HG03139 (cell line): Measurements from ENCODE around the gene ZNF692.
A peak's percentile ranks its signal among the peaks of the same experiment; 100 is the strongest.
"Not testable (repeated sequence)": the region's sequence is repeated elsewhere in the genome, so short reads cannot be mapped to it uniquely, and the experiment has no call there.

Experiments used
- ATAC-seq: cut with Tn5 transposase; IDR thresholded peaks from one replicate; pipeline ENCODE4 v1.9.1; 2021; ENCODE audit not compliant: unreplicated experiment

The ZNF692 gene

DNA sequence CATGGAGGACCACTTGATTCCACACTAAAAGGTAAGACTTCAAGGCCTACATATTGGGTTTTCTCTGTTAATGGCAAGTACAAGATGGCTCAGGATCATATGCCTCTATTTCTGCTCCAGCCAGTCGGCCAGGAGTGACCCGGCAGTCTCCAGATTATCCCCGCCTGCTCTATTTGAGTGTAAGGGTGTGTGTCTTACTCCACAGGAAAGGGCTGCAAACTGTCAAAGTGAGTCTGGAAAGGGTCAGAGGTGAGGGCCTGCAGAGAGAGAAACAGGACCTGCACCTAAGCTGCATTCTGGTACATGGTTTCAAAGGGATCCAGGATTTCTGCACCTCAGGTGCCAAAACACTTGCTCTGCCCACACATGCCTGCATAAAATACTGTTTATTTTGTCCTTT, 9.2 kb downstream of the ZNF692 start:
- no peak for ATAC-seq

DNA sequence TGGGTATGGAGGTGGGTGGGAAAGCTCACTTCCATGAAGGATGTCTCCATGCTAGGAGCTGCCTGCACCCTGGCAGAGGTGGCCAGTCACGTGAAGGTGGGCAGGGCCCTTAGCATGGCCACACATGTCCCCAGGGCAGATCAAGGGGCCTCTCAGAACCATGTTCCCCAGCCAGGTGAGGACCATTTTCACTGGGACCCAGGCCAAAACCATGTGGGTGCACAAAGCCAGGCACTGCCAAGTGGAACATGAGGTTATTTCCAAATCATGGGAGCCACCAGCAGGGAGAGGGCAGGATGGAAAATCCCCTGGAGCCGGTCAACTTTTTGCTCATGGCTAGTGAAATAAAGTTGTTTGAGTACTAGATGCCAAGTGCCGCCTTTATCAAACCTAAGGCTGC, 9.7 kb downstream of the ZNF692 start:
- ATAC-seq, result no peak

DNA sequence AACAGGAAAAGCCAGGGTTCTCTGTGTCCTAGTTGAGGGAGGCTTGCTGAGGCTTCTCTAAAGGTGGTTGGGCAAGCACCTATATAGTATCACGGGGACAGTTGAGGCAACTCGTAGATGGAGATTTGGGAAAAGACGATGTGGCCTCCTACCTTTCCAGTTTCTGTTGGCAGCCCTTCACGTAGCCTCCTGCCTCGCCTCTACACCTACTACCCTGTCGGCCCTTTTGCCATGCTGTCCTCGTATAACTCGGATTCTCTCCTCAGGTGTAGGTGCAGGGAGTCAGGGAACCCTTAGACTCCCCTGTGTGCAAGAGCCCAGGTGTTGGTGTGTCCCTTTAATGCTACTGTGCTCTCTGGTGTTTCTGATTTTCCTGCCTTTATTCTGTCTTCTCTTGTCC, 10.3 kb downstream of the ZNF692 start:
- no peak for ATAC-seq

DNA sequence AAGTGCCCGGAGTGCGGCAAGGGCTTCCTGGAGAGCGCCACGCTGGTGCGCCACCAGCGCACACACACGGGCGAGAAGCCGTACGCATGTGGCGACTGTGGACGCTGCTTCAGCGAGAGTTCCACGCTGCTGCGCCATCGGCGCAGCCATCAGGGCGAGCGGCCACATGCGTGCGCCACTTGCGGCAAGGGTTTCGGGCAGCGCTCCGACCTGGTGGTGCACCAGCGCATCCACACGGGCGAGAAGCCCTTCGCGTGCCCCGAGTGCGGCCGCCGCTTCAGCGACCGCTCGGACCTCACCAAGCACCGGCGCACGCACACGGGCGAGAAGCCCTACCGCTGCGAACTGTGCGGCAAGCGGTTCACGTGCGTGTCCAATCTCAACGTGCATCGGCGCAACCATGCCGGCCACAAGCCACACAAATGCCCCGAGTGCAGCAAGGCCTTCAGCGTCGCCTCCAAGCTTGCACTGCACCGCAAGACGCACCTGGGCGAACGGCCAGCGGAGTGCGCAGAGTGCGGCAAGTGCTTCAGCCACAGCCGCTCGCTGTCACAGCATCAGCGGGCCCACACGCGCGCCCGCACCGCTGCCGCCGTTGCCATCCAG, 10.8 kb downstream of the ZNF692 start:
- ATAC-seq, result no peak

DNA sequence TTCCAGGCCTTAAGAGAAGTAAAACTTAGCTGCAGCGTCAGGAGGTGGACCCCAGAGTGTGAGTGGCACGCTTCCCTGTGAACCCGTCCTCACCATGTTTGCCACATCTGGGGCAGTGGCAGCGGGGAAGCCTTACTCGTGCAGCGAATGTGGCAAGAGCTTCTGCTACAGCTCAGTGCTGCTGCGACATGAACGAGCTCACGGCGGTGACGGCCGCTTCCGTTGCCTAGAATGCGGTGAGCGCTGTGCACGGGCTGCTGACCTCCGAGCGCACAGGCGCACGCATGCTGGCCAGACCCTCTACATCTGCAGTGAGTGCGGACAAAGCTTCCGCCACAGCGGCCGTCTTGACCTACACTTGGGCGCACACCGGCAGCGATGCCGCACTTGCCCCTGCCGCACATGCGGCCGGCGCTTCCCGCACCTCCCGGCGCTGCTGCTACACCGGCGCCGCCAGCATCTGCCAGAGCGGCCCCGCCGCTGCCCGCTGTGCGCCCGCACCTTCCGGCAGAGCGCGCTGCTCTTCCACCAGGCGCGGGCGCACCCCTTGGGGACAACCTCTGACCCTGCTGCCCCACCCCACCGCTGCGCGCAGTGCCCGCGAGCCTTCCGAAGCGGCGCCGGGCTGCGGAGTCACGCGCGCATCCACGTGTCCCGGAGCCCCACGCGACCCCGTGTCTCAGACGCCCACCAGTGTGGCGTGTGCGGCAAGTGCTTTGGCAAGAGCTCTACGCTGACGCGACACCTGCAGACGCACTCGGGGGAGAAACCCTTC, 11.5 kb downstream of the ZNF692 start:
- ATAC-seq, result no peak

DNA sequence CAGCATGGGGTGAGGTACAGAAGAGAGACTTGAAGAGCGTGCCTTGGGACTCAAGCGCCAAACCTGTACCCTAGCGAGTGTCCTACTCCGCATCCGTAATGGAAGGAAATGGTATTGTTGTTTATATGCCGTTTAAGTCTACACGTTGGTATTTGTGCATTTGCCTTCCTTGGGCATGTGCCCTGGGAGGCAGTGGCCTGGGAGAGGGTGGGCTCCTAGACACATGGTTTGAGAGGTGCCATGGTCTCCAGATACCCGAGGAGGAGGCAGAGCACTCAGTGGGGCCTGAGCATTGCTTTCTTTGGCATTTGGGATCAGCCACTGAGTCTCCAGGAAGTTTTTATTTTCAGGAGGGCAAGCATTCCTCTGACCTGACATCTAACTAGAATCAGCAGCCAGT, 14.4 kb downstream of the ZNF692 start:
- no peak for ATAC-seq

DNA sequence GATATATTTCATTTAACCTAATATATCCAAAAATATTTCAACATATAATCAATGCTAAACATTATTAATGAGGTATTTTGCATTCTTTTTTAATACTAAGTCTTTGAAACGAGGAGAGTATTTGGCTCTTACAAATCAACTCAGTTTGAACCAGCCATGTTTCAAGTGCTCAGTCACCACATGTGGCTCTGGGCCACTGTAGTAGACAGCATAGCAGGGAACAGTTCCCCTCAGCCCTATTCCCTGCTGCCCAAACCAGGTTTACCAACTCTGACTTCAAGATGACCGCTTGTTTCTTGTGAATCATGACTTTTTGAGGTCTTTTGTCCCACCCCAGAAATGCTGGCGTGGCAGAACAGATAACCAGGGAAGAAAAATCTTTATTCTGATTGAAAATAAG, 15.2 kb downstream of the ZNF692 start:
- no peak for ATAC-seq

DNA sequence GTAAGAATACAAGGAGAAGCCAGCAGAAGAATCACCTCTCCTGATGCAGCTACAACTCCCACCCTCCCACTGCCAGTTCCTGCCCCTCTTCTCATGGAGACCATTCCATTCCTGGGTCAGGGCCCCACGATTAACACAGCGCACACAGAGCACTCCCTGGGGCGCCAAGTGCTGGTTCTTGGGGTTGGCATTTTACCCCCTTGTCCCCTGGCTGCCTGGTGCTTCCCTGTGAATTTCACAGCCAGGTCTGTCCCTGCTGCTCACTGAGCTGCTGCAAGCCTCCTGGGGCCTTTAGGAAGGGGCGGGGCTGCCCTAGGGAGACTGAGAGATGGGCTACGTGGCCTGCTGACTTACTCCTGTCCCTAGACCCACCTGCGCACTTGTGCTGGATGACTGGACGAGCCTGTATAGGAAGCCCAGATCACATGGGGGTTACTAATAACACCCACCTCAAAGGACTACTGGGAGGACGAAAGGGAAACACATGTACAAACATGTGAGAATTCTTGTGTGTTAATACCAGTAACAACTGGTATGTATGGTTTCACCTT, 16.0 kb downstream of the ZNF692 start:
- ATAC-seq, result no peak

DNA sequence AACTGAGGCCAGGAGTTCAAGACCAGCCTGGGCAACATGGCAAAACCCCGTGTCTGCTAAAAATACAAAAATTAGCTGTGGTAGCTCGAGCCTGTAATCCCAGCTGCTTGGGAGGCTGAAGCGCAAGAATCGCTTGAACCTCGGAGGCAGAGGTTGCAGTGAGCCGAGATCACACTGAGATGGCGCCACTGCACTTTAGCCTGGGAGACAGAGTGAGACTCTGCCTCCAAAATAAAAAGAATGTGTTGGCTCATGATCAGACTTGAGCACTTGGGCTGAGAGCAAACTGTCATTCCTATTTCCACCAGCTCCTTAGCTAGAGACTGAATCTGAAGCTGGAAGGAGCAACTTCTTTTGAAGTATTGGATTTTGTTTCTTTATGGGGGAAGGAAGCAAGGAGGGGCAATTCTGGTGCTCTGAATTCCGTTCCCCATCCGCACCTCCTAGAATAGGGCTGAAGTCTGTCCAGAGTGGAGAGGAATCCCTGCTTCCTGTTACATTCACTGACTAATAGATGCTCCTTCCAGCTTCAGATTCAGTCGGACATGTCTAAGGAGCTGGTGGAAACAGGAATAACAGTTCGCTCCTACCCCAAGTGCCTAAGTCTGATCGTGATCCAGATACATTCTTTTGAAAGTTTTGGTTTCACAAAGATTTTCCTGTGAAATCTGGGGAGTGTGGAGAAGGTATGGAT, 17.0 kb downstream of the ZNF692 start:
- no peak for ATAC-seq

DNA sequence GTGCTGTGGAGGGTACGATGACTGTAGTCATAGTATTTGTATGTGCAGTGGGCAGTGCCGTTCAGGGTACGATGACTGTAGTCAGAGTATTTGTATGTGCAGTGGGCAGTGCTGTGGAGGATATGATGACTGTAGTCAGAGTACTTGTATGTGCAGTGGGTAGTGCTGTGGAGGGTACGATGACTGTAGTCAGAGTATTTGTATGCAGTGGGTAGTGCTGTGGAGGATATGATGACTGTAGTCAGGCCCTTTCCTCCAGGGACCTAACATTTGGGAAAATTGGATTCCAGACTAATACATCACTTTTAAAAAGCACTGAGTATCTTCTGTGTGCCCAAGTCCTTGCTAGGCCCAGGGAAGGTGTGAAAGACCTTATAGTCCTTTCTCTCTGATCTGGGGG, 17.9 kb downstream of the ZNF692 start:
- no peak for ATAC-seq

DNA sequence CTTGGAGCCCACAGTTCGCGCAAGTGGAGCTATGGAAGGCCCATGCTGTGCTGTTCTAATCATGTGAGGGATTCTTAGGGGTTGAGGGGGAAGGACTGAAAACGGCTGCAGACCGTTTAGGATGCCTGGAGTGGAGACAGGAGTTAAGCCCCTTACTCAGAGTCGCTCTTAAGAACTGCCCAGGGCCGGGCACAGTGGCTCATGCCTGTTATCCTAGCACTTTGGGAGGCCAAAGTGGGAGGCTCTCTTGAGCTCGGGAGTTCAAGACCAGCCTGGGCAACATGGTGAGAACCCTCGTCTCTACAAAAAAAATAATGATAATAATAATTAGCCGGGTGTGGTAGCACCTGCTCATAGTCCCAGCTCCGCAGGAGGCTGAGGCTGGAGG, 19.7 kb downstream of the ZNF692 start:
- ATAC-seq, result no peak

DNA sequence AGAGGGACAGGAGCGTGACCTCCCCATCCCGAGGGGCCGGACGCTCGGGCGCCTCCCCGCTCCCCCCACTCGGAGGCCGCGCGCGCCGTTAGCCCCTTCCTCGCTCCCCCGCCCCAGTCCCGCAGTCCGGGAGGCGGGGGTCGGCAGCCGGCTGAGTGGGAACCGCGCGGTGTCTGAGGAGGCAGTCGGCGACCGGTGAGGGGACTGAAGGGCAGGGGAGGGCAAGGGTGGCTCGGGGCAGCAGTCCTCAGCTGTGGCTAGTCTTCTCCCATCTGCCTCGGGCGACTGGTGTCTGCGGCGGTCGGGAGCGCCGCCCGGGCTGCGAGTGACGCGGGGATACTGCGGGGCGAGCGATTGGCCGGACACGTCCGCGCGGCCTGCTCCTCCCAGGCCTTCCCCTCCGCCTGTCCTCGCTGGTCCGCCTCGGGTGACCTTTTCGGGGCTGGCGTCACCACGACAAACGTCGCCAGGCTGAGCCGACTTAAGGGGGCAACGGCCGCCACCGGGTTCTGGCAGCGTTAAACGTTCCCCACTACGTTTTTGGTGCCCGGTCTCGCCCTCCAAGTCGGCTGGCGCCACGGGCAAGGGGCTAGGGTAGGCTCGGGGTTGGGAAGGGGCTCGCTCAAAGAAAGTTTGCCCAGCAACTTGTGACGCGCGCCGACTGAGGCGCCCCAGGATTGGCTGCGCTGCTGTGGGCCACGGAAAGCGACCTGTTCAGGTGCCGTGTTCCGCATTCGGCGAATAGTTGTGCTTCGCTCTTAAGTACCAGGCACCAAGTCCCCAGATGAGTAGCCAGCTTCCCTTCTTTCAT, 20.3 kb downstream of the ZNF692 start:
- peak; percentile 62 for ATAC-seq

DNA sequence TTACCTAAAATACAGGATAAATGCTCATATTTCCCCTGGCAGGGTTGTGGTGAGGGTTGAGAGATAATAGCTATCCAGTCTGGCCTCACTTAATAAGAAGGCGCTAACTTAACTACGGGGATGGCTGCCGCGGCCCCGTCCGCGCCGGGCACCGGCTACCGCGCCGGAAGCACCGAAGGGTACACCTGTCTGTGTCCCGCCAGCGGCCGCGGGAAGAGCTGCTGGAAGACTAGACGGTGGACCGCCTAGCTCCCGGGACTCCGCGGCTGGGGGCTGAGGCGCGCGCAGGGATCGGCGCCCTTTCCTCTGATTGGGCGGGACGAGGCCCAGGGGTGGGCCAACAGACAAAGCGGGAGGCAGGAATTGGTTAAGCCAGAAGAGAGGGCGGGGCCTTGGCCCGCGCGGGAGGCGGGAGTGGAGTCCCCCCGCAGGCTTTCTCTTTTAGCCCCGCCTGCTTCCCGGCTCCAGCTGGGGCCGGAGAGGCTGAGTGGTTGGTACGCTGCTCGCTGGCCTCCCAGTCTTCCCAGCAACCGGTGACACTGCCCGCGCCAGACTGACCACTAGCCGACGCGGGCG, 21.0 kb downstream of the ZNF692 start, which contains the start of gene ZNF672:
Gene ZNF672 (plus strand): TSS at position 444 of the 576 bp plus-strand sequence. CDS start 9,051 bp downstream, outside the sequence.
- peak; percentile 79 for ATAC-seq

DNA sequence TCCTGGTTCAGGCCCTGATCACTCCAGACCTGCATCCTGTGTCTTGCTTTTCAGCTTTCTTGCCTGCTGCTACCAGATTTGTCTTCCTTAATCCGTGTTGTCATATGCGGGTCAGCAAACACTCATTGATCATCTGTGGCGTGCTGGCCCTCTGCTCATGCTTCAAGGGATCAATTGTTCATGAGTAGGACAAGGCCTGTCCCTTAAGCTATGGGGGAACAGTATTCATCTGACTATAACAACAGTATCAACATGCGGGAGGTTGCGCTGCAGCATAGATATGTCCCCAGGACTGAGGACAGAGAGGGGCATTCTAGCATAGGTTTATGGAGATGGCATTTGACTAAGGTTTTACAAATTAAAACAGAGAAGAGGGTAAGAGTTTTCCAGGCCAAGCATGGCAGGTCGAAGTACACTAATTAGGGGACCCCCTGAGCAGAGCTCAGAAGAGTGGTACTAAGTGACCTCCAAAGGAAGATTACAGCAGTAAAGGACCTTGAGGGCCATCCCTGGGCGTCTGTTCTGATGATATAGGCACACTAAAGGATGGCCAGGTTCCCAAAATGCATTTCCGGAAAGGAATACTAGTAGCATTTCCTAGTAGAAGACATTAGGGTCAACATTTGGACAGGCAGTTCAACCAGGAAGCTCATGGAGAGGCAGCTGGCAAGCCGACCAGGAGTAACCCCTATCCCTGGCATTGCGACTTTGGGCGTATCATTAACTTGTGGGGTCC, 21.7 kb downstream of the ZNF692 start:
- ATAC-seq, result no peak

DNA sequence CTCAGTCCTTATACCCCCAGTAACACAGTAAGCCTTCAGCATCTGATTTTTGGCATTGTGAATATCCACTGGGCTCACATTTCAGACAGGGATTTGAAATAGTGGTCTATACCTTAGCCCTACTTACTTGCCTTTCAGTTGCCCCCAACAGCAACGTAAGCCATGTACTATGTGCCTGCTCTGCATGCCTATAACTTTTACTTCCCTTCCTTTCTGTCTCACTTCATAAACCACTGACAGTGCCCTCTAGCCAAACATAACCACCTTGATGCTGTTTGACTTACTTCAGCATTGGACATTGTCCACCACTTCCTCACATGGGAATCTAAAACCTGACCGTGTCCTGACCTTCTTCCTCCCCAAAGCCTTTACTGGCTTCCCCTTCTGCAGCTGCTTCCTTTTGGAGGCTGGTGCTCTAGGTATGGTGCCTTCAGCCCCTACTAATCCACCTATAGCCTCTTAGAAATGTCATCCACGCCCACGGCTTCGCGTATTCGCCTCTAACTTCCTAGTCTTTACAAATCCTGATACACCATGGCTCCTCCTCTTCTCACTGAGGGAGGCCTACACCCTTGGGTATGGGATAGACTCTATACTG, 24.4 kb downstream of the ZNF692 start:
- ATAC-seq, result no peak

DNA sequence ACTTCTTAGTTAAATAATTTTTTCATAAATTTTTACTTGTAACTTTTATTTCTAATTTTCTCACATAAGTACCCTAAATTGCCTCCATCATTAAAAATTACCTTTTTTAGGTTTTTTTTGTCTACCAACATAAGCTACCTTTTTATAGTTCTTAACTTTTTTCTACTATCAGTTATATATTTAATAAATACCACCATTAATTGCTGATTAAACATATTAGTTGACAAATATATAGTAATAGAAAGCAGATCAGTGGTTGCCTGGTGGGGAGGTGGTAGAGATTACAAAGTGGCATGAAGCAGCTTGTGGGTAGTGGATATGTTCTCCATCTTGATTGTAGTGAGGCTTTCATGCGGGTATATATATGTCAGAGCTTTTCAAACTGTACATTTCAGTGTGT, 27.0 kb downstream of the ZNF692 start:
- ATAC-seq, result no peak

DNA sequence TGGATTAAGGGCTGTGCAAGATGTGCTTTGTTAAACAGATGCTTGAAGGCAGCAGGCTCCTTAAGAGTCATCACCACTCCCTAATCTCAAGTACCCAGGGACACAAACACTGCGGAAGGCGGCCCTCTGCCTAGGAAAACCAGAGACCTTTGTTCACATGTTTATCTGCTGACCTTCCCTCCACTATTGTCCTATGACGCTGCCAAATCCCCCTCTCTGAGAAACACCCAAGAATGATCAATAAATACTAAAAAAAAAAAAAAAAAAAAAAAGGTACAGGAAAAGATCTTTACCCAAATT, 28.2 kb downstream of the ZNF692 start:
- not testable (repeated sequence) for ATAC-seq

DNA sequence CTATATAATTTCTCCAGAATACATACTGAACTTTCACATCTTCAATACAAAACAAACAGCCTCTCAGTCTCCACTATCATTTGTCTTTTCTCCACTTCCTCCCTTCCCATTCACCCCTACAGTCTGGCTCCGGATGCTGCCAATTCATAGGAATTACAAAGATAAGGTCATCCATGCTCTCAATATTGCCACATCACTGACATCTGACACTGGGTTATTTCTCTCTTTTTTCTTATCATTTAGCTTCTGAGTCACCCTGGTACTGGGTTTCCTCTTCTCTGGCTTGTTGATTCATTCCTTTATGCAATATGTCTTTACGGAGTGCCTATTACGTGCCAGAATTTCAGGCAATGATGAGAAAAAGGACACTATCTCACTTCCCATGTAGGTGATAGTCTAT, 30.0 kb downstream of the ZNF692 start:
- ATAC-seq, result no peak

DNA sequence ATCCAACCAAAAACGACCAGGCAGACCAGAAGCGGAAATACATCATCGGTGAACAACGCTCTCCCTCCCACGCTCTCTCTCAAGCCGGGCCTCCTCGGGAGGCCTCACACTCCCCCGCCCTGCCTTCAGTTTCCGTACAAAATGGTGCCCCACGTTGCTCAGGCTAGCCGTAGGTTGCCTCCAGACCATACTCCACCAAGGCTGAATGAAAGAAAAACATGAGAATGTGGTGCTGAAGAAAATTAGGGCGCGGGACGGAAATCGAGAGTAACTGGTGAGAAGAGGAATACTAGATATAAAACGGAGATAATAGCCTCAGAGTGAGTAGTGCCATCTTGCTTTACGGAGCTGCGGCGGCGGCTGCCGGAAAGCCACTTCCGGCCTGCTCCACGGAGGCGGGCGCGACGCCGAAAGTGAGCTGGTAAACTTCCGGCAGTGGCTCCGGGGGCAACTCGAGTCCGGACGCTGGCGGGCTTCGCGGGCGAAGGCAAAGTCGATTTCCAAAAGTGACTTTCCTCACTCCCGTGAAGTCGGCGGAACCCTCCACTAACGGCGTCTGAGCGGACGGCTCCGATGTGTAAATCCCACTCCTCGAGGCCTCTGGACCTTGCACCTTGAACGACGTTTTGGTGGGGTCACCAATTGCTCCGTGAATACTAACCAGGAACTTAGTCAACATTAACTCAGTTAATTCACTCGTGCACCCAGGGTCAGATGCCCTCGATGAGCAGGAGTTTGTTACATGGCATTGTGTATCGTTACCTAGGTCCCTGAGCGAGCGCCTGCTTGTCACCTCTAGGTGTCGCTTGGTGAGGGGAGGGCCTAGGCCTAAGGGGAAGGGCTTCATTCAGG, 32.8 kb downstream of the ZNF692 start, which contains the start of gene SH3BP5L:
Gene SH3BP5L (minus strand): TSS at position 7 of the 852 bp plus-strand sequence. CDS start 980 bp downstream, outside the sequence.
- peak; percentile 95 for ATAC-seq
